Measurements from ENCODE around the gene SUGP1. TPM values are rescaled to one million over a fixed set of nuclear protein-coding genes. Genes with fewer than 3 reads are reported as not detected.
A peak's percentile ranks its signal among the peaks of the same experiment; 100 is the strongest.
"Not testable (repeated sequence)": the region's sequence is repeated elsewhere in the genome, so short reads cannot be mapped to it uniquely, and the experiment has no call there.

The SUGP1 gene, protein sequence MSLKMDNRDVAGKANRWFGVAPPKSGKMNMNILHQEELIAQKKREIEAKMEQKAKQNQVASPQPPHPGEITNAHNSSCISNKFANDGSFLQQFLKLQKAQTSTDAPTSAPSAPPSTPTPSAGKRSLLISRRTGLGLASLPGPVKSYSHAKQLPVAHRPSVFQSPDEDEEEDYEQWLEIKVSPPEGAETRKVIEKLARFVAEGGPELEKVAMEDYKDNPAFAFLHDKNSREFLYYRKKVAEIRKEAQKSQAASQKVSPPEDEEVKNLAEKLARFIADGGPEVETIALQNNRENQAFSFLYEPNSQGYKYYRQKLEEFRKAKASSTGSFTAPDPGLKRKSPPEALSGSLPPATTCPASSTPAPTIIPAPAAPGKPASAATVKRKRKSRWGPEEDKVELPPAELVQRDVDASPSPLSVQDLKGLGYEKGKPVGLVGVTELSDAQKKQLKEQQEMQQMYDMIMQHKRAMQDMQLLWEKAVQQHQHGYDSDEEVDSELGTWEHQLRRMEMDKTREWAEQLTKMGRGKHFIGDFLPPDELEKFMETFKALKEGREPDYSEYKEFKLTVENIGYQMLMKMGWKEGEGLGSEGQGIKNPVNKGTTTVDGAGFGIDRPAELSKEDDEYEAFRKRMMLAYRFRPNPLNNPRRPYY
- total RNA-seq (2014; rRNA removed; shearing (Covaris generic)), result 18.7 and 19.5 TPM in 2 replicates
- polyA plus RNA-seq (2014; cell fraction: nucleus; rRNA removed), result 20.7 and 33.8 TPM in 2 replicates

DNA sequence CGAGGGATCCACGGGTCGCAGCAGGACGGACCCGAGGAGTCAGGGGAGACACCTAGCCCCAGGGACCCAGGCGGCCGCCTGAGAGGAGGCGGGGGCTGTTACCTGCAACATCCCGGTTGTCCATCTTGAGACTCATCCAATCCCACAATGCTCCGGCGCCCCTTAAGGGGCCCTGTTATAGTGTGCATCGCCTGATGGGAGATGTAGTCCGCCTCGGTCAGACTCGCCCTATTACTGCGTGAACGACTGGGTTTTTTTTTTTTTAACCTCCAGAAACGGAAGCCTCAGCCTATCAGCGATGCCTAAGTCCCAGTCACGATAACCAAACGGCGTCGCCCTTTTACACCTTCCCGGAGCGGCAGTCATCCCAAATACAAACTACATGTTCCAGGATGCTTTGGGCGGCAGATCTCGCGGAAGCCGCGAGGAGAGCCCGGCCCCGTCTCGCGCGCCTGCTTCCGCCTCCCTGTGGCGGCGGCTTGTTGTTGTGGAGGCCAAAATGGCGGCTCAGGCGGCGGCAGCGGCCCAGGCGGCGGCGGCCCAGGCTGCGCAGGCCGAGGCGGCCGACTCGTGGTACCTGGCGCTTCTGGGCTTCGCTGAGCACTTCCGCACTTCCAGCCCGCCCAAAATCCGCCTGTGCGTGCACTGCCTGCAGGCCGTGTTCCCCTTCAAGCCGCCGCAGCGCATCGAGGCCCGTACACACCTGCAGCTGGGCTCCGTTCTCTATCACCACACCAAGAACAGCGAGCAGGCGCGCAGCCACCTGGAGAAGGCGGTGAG, at the start of gene SUGP1, which contains the start of gene MAU2:
Gene SUGP1, minus strand, starts transcription at position 149 of the 780 bp plus-strand sequence. Its CDS starts 13 bp downstream, at position 136.
Gene MAU2, plus strand, starts transcription at position 469 of the 780 bp plus-strand sequence. Its CDS starts 31 bp downstream, at position 500.
- DNase-seq (ENCODE audit: extremely low read depth, low read depth), result peak; percentile 81

DNA sequence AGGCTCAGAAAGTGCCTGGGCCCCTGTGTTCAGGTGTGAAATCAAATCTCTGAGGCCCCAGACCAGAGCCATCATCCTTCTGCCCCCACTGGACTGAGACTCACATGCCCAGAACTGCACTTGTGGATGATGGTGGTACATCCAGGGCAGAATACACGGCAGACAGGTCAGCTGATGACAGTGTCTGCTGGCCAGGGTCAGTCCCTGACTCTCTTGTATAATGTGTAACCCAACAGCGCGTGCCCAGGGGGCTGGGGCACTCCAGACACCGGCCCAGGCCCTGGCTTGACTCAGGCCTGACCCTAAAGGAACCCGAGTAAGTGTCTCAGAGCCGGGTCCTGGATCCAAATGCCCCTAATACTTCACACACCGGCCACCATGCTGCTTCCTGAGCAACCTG, 47.8 kb upstream of the SUGP1 start:
- no peak for DNase-seq (ENCODE audit: extremely low read depth, low read depth)

DNA sequence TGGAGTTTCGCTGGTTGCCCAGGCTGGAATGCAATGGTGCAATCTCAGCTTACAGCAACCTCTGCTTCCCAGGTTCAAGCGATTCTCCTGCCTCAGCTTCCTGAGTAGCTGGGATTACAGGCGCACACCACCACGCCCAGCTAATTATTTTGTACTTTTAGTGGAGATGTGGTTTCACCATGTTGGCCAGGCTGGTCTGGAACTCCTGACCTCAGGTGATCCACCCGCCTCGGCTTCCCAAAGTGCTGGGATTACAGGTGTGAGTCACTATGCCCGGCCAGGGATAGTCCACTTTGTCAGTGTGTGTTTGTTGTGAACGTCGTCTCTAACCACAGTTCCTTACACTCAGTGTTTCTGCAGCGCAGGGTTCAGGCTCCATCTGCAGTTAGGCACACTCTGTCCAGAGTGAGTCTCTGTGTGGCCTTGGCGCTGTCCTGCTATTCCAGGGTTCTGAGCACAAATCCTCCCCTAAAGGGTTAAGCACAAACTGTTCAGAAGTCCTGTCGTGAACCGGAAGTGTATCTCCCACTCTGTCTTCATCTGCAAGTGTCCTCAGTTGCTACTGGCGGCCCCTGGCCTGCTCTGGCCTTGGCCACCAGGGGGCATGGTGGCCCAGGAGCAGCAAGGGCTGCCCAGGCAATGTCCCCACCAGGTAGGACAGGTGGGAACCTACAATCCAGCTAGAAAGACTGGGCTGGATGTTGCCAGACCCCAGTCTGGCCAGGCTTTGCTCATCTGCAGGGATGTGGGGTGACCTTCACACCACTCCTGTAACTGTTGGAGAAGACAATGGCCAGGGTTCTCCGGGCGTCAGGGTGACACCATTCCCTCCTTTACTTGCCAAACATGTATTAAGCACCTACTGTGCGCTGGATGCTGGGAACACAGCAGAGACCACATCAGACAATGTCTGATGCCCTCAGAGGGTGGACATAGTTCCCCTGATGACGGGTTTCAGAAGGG, 46.4 kb upstream of the SUGP1 start:
- peak; percentile 65 for DNase-seq (ENCODE audit: extremely low read depth, low read depth)

DNA sequence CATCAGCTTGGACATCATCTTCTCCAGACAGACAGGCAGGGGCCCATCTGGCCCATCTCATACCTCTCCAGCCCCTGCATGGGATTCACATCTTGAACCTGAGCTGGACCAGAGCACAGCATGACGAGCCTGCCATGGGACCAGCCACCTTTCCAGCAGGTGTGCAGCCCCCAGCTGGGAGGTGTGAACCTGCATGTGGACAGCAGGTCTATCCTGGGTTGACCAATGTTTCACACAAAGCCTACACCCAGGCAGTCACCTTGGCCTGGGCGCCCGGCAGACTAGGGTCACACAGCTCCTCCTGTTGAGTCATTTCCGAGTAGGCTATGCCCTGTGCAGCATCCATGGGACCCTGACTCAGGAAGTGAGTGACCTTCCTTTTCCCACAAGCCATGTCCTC, 41.8 kb upstream of the SUGP1 start:
- no peak for DNase-seq (ENCODE audit: extremely low read depth, low read depth)

DNA sequence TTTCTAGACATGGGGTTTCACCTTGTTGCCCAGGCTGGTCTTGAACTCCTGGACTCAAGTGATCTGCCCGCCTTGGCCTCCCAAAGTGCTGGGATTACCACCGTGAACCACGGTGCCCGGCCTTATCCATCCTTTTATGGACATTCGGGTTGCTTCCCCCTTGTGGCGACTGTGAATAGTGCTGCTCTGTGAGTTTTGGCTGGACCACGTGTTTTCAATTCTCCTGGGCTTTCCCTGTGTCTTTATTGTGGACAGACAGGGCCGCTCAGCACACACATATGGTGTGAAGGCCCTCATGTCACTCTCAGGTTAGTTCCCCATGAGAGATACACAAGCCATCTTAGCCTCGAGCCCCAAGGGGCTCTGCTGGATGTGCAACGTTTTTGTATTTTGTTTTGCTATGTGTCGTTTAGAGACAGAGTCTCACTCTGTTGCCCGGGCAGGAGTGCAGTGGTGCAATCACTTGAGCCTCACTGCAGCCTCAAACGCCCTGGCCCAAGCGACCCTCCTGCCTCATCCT, 40.8 kb upstream of the SUGP1 start:
- DNase-seq (ENCODE audit: extremely low read depth, low read depth), result peak; percentile 75

DNA sequence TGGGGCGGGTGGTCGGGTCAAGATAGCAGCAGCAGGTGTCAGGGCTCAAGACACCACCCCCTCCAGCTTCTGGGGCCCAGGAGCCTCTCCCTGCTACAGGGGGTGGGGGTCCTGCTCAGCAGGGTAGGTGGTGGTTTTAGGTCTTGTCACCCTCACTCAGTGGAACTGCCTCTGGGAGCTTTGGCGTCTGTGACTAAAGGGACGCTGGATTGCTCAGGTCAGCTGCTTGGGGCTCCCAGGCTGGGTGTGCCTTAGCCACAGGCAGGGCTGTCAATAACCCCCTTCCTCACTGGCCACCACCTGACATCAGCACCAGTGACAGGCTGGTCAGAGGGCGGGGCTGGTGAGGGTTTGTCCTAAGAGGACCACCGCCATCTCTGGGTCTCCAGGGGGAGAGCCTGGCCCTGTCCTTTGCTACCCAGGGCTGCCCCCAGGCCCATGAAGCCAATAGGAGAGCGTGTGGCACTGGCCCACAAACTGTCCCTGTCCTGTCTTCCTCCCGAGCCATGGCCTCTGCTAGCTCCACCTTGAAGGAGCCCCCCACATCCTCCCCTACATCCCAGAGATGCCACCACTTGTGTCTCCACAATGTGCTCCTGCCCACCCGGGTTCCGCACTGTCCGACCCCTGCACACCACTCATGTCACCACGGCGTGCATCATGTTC, 36.7 kb upstream of the SUGP1 start:
- no peak for DNase-seq (ENCODE audit: extremely low read depth, low read depth)

DNA sequence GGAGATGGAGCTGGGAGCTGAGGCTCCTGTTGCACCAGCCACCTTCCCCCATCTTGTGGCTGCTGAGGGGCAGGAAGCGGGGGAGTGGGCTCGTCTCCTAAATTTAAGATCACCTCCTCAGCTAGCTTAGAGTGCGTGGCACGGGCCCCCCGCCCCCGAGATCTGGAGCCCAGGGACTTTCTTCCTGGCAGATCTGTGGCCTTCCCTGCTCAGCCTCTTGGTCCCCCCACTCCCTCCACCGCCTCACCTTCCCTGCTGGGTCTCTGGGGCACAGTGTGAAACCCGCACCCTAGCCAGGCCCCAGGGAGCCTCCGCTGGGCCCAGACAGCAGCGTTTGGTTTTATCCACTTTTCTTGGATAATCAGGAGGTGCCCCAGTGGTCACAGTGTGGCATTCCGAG, 36.2 kb upstream of the SUGP1 start:
- DNase-seq (ENCODE audit: extremely low read depth, low read depth), result no peak

DNA sequence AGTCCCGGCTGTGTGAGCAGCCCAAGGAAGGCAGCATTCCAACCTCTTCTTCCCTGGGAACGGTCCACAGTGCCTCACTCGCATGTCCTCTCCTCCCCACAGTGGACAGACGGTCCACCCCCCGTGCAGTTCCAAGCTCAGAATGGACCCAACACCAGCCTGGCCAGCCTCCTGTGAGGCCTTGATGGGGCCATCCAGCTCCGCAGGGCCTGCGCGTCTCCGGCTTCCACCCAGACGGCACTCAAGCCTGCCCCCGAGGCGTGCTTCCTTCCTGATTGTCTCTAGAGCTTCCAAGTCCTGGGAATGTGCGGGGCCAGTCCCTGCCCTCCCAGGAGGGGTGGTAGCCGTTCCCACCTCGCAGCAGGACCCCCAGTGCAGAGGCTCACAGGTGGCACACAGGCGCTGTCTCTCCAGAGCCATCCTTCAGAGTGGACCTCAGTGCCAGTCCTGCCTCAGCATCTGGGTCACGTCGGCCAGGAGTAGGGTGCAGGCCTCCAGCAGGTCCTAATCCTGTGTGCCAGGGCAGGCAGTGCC, 35.4 kb upstream of the SUGP1 start:
- DNase-seq (ENCODE audit: extremely low read depth, low read depth), result no peak

DNA sequence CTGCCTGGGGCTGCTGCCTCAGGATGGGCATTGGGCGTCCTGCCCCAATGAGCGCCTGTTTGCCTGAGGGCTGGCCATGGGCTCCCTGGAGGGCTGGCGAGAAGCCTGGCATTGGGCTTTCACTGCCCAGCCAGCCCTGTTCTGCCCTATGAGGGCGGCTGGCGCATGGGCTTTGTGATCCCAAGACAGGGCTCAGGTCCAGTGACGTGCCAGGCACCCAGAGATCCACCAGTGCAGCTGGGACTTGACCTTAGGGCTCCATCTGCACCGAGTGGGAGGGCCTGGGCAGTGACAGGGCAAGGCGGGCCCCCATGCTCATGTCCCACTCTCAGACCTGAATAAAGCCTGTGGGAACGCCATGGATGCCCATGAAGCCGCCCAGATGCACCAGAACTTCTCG, 34.6 kb upstream of the SUGP1 start:
- DNase-seq (ENCODE audit: extremely low read depth, low read depth), result no peak

DNA sequence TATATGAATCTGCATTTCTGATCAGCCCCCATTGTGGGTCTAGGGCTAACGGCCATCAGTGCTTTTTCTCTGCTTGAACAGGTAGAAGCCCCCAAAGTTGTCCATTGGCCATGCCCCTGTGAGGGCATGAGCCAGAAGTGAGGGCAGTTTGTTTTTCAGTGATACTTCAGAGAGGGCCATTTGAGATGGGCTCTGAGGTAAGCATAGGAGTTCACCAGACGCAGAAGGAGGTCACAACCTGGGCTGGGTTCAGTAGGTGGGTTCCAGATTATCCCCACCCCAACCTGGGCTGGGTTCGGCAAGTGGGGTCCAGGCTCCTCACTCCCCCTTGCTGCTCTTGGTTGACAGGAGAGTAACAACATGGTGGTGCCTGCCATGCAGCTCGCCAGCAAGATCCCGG, 33.7 kb upstream of the SUGP1 start:
- DNase-seq (ENCODE audit: extremely low read depth, low read depth), result no peak

DNA sequence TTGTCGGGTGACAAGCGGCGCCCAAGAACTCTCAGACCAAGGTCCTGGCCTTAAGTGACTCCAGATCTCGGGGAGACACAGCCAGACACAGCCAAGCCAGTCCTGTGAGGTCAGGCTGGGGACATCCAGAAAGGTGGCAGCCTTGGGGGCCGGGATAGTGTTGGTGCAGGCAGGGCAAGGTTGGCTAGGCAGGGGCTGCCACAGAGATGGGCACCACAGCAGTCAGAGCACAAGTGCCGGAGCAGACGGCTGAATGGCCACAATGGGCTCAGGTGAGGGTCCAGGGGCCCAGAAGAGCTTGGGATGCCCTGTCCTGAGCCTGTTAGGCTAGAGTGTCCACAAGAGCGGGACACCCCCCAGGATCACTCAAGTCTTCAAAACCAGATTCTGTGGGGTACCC, 32.5 kb upstream of the SUGP1 start:
- no peak for DNase-seq (ENCODE audit: extremely low read depth, low read depth)

DNA sequence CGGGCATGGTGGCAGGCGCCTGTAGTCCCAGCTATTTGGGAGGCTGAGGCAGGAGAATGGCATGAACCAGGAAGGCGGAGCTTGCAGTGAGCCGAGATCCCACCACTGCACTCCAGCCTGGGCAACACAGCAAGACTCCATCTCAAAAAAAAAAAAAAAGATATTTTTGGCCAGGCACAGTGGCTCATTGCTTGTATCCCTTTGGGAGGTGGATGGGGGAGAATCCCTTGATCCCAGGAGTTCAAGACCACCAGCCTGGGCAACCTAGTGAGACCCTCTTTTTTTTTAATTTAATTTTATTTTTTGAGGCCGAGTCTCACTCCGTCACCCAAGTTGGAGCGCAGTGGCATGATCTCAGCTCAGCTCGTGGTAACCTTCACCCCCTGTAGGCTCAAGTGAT, 30.4 kb upstream of the SUGP1 start:
- not testable (repeated sequence) for DNase-seq (ENCODE audit: extremely low read depth, low read depth)

DNA sequence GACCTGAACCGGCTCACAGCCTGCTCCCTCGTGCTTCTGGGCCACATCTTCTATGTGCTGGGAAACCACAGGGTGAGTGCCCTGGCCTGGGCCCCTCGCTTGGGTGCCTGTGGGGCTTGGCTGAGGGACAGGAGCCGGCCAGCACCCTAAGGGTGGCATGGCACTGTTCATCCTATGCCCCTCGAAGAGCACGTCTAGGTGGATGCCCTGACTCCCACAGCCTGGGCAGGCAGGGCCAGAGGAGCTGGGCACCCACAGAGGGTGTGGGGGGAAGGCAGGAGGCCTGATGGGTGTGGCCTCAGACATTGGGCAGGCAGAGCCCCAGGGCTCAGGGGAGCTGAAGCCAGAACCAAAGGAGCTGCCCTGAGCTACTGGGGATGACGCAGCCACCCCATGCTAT, 29.1 kb upstream of the SUGP1 start:
- DNase-seq (ENCODE audit: extremely low read depth, low read depth), result no peak

DNA sequence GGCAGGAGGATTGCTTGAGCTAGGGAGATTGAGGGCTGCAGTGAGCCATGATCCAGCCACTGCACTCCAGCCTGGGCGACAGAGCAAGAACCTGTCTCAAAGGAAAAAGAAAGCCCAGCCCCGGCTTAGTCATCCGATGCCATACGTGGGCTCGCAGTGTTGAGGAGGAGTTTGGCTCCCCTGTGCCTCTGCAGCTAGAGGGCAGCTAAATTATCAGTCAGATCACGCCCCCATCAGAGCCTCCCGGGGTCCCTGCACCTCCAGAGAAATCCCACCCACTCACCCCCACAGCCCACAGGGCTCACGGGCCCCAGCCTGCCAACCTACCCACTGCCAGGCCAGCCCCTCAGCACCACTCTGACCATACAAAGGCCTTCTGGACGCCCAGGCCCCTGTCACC, 28.0 kb upstream of the SUGP1 start:
- DNase-seq (ENCODE audit: extremely low read depth, low read depth), result no peak

DNA sequence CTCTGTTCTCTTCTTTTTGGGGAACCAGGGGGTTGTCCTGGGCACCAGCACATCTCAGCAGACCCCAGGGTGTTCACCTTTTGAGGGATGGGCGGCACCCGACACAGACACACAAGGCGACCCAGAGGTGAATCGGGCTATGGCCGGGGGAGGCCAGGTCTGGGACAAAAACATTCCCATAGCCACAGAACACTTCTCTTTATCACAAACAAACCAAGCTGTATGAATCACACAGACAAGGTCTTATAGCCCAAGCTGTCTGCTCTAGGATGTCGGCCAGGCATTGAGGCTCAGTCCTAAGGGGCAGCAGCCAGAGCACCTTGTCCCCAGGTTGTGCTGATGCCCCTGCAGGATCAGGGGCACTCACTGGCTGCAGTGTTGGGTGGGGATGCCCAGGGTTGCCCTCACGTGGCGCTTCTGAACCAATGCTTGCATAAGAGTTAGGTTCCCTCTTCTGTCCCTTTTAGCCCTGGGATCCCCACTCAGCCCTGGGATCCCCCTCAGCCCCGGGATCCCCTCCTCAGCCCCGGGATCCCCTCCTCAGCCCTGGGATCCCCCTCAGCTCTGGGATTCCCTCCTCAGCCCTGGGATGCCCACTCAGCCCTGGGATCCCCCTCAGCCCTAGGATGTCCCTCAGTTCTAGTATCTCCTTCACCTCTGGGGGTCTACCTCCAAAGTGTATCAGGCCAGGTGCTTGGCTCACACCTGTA, 27.2 kb upstream of the SUGP1 start:
- no peak for DNase-seq (ENCODE audit: extremely low read depth, low read depth)

DNA sequence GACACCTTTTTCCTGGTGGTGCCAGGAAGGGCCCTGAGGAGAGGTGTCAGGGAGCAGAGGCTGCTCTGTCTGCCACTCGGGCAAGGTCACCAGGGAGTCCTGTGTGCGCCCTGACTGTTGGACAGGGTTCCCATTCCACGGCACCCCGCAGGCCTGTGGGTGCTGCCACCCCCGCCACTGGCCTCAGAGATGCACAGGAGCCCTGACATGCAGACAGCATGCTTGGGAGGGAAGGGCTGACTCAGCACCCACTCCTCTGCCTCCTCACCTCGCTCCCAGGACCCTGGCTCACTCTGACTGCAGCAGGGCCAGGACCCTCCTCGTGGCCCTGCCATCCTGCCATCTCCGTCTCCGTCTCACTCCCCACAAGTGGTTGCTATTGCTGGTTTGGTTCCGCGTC, 25.7 kb upstream of the SUGP1 start:
- DNase-seq (ENCODE audit: extremely low read depth, low read depth), result no peak

DNA sequence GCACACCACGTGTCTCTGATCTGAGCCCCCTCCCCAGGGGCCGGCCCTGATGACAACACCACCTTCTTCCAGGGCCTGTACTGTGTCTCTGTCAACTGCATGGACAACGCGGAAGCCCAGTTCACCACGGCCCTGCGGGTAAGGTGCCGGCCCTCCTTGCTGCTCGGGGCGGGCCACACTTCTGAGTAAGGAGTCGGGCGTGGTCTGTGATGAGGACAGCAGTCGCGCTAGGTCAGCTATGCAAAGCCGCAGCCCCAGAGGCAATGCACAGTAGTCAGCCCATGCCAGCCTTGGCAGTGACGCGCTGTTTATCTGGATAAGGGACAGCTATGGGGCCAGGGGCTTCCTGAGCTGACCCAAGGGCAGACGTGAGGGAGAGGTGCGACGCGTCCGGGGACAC, 24.9 kb upstream of the SUGP1 start:
- no peak for DNase-seq (ENCODE audit: extremely low read depth, low read depth)

DNA sequence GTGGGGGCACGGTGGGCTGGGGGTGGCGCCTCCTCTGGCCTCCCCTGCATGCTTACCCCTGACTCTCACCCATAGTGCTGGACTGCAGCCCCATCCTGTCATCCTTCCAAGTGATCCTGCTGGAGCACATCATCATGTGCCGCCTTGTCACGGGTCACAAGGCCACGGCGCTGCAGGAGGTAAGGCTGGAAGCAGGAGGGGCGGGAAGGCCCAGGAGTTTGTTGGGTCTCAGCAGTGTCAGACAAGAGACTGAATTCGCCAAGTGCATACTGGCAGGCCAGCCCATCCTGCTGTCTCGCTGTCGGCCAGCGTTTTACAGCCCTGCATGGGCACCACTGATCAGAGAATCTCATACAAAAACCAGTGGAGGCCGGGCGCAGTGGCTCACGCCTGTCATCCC, 23.5 kb upstream of the SUGP1 start:
- DNase-seq (ENCODE audit: extremely low read depth, low read depth), result no peak

DNA sequence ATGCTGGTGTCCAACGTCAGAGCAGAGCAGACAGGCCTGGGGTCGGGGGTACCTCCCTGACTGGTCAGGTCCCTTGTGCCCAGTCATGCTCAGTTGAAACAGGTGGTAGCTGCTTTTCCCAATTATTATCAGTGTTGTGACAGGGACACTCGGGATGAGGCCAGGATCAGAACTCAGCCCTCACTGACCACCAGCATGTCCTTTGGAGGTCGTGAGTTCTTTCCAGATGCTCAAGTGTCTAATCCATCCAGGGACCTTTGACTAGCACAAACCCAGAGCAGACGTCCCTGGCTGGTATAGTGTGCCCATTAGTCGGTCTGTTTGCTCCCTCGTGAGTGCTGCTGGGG, 22.7 kb upstream of the SUGP1 start:
- no peak for DNase-seq (ENCODE audit: extremely low read depth, low read depth)

Data from NCI-H460 (cell line).